Progenitor cell of endocrine pancreas (in vitro differentiated cells): Measurements from ENCODE around the gene CARD8. TPM values are rescaled to one million over a fixed set of nuclear protein-coding genes. Genes with fewer than 3 reads are reported as not detected.
"Not testable (repeated sequence)": the region's sequence is repeated elsewhere in the genome, so short reads cannot be mapped to it uniquely, and the experiment has no call there.

Experiments
- DNase-seq: peaks from one replicate; pipeline ENCODE4 v3.0.0; 2021; ENCODE audit warnings: low spot score; ENCODE audit not compliant: unreplicated experiment
- H3K27ac Mint-ChIP-seq: 2 replicates; pipeline ENCODE4 v1.8.0; 2021; ENCODE audit warnings: mild to moderate bottlenecking, moderate library complexity, mixed read lengths
- H3K27me3 Mint-ChIP-seq: 2 replicates; pipeline ENCODE4 v1.8.0; 2021; ENCODE audit warnings: mixed read lengths
- H3K36me3 Mint-ChIP-seq: 2 replicates; pipeline ENCODE4 v1.8.0; 2022; ENCODE audit warnings: mixed read lengths; ENCODE audit not compliant: insufficient read depth
- H3K4me1 Mint-ChIP-seq: 2 replicates; pipeline ENCODE4 v1.8.0; 2021; ENCODE audit warnings: low read depth, mixed read lengths
- H3K4me3 Mint-ChIP-seq: 2 replicates; pipeline ENCODE4 v1.8.0; 2021; ENCODE audit warnings: low read depth, mild to moderate bottlenecking, moderate library complexity, mixed read lengths
- H3K9me3 Mint-ChIP-seq: 2 replicates; pipeline ENCODE4 v1.8.0; 2021; ENCODE audit warnings: low read depth, mixed read lengths
- total RNA-seq: library from RNA; stranded (reverse); gene quantifications from 2 replicates; pipeline ENCODE4 v1.2.1, GENCODE V29; 2021
- TF ChIP-seq, protein P1 (sequence below): fragments of 200-600 bp; sonication (generic); IDR thresholded peaks from one replicate; pipeline ENCODE4 v1.5.0; 2021; ENCODE audit warnings: antibody characterized with exemption, mild to moderate bottlenecking; ENCODE audit not compliant: unreplicated experiment

The CARD8 gene
- total RNA-seq, 1 donor from 2014 or later: 64.6 TPM

DNA sequence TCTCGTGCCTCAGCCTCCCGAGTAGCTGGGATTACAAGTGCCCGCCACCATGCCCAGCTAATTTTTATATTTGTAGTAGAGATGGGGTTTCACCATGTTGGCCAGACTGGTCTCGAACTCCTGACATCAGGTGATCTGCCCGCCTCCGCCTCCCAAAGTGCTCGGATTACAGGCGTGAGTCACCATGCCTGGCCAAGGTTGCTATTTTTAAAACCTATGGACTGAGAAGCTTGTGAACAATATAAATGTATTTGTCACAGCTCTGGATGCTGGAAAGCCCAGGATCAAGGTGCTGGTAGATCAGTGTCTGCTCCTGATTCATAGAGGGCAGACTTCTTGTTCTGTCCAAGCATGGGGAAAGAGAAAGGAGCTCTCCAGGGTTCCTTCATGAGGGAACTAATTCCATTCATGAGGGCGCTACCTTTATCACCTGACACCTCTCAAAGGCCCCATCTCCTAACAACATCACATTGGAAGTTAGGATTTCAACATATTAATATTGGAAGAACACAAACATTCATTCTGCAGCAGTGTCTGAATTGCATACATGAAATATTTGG lies 16.1 kb downstream of the CARD8 start:
- DNase-seq: no peak
- peaks cover 22% of the 10 kb centered on the region for H3K36me3 Mint-ChIP-seq
- no peaks in the 10 kb centered on the region for H3K4me1 Mint-ChIP-seq
- TF ChIP-seq, protein P1, sequence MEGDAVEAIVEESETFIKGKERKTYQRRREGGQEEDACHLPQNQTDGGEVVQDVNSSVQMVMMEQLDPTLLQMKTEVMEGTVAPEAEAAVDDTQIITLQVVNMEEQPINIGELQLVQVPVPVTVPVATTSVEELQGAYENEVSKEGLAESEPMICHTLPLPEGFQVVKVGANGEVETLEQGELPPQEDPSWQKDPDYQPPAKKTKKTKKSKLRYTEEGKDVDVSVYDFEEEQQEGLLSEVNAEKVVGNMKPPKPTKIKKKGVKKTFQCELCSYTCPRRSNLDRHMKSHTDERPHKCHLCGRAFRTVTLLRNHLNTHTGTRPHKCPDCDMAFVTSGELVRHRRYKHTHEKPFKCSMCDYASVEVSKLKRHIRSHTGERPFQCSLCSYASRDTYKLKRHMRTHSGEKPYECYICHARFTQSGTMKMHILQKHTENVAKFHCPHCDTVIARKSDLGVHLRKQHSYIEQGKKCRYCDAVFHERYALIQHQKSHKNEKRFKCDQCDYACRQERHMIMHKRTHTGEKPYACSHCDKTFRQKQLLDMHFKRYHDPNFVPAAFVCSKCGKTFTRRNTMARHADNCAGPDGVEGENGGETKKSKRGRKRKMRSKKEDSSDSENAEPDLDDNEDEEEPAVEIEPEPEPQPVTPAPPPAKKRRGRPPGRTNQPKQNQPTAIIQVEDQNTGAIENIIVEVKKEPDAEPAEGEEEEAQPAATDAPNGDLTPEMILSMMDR: no peak
- no peak overlapping the region for H3K4me3 Mint-ChIP-seq
- no peaks in the 10 kb centered on the region for H3K27me3 Mint-ChIP-seq
- H3K9me3 Mint-ChIP-seq: no peaks in the 10 kb centered on the region
- no peak overlapping the region for H3K27ac Mint-ChIP-seq

DNA sequence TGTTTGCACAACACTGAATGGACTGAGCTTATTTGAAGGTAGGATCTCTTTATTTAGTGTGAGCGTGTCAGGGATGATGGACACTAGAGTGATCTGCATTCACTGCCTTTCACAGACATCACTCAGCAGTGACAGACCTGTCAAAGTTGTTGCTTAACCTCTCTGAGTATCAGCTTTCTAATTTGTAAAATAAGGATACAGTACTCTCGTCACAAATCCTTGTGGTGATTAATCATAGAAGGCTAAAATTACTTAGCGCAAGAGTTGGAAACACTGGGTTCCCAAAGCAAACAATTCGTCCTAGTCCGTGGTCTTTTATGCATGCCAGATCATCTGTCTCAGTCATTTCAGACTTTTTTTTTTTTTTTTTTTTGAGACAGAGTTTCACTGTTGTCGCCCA lies 16.6 kb downstream of the CARD8 start:
- TF ChIP-seq, protein P1: no peak
- no peak for DNase-seq
- Mint-ChIP-seq H3K36me3 (peaks cover 22% of the 10 kb centered on the region), H3K27me3 (no peaks in the 10 kb centered on the region), H3K4me1 (no peaks in the 10 kb centered on the region), H3K4me3 (no peak overlapping the region), H3K9me3 (no peaks in the 10 kb centered on the region), H3K27ac (no peak overlapping the region)

DNA sequence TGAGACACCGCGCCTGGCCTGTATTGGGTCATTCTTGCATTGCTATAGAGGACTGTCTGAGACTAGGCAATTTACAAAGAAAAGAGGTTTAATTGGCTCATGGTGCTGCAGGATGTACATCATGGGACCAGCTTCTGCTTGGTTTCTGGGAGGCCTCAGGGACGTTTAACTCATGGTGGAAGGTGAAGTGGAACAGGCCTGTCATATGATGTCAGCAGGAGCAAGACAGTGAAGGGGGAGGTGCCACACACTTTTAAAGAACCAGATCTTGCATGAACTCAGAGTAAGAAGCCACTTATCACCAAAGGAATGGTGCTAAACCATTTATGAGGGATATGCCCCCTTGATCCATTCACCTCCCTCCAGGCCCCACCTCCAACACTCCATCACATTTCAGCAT lies 18.7 kb downstream of the CARD8 start:
- H3K36me3 Mint-ChIP-seq: peaks cover 21% of the 10 kb centered on the region

DNA sequence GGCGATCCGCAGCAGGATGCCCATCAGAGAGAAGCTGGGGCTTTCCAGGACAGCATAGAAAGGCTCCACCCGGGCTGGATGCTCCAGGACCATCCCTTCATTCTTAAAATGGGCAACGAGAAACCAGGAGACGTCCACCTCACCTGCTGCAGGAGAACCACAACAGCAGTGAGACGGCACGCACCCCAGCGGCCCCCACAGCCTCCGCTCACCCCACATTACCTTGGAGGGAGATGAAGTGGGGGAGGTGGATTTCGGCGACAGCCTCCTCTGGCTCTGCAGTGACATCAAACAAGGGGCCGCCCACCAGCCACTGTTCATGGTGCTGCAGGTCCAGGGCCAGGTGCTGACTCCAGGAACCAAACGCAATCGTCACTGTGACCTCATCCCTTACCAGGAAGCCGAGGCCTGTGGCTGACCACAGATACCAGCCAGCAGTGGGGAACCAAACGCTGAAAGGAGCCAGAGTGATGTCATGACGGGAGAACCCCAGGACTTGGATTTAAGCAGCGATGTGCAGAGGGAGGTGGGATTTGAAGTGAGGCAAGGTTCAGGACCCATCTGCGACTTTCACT lies 25.1 kb downstream of the CARD8 start:
- H3K4me1 Mint-ChIP-seq: no peaks in the 10 kb centered on the region
- no peaks in the 10 kb centered on the region for H3K27me3 Mint-ChIP-seq
- H3K4me3 Mint-ChIP-seq: no peak overlapping the region
- DNase-seq: no peak
- TF ChIP-seq, protein P1: no peak
- no peak overlapping the region for H3K27ac Mint-ChIP-seq
- no peaks in the 10 kb centered on the region for H3K9me3 Mint-ChIP-seq
- H3K36me3 Mint-ChIP-seq: peaks cover 33% of the 10 kb centered on the region

More for the DNA sequence above, 18.7 kb downstream of the CARD8 start:
- DNase-seq: no peak
- Mint-ChIP-seq H3K9me3 (no peaks in the 10 kb centered on the region), H3K4me3 (no peak overlapping the region), H3K27ac (no peak overlapping the region), H3K4me1 (no peaks in the 10 kb centered on the region), H3K27me3 (no peaks in the 10 kb centered on the region)
- TF ChIP-seq, protein P1: no peak

DNA sequence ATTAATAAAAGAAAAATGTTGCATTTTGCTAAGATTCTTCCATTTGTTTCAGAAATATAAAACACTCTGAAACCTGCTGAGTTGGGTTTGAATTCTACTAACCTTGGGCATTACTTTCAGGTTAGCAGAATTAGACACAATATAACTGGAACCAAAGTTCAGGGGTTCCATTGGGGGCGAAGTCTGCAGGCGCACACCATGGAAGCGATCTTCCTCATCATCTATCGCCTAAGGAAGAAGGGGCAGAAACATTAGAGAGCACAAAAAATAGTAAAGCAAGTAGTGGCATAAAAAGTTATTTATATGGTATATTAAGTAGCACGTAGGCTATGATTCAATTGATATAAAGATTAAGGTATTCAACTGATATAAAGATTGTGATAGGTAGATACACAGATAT lies 34.1 kb downstream of the CARD8 start:
- H3K36me3 Mint-ChIP-seq: peaks cover 4% of the 10 kb centered on the region
- no peak overlapping the region for H3K27ac Mint-ChIP-seq
- DNase-seq: no peak
- H3K4me1 Mint-ChIP-seq: no peaks in the 10 kb centered on the region
- H3K4me3 Mint-ChIP-seq: no peak overlapping the region
- H3K9me3 Mint-ChIP-seq: no peaks in the 10 kb centered on the region
- TF ChIP-seq, protein P1: no peak
- no peaks in the 10 kb centered on the region for H3K27me3 Mint-ChIP-seq

DNA sequence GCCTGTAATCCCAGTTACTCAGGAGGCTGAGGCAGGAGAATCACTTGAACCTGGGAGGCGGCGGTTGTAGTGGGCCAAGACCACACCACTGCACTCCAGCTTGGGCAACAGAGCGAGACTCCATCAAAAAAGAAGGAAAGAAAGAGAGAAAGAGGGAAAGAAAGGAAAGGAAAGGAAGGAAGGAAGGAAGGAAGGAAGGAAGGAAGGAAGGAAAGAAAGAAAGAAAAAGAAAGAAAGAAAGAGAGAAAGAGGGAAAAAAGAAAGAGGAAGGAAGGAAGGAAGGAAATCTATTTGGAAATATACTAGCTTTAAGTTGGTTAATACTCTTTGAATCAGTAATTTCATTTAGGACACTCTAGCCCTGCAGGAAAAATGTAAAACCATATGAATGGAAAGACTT lies 34.9 kb downstream of the CARD8 start:
- H3K9me3 Mint-ChIP-seq, H3K27me3 Mint-ChIP-seq, H3K4me1 Mint-ChIP-seq, H3K36me3 Mint-ChIP-seq, H3K27ac Mint-ChIP-seq, H3K4me3 Mint-ChIP-seq, DNase-seq: not testable (repeated sequence)
